Measurements from ENCODE around the gene ALDH1A3.

The ALDH1A3 gene

GRCh38 chr15:100885116-100885515 is 5.5 kb downstream of the ALDH1A3 start:
- no peak for DNase-seq

DNA sequence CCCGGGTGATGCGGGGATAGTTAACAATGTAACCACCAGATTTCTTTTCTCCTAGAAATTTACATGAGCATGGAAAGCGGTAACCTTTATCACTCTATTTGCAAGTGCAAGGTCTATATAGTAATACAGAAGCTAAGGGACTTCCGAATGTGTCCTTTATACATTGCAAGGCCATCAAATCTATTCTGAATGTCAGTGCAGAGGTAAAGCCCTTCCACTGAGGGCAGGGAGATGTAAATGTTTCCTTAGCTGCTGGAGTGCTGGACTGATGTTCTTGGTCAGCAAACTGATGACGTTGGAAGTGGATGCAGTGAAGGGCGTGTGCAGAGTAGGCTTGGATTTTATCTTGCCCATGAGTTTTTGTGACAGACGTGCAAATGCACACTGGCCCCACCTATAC is 6.2 kb downstream of the ALDH1A3 start:
- DNase-seq: no peak

- no peak for DNase-seq
Measured at GRCh38 chr15:100887211-100887913, 7.7 kb downstream of the ALDH1A3 start.

DNA sequence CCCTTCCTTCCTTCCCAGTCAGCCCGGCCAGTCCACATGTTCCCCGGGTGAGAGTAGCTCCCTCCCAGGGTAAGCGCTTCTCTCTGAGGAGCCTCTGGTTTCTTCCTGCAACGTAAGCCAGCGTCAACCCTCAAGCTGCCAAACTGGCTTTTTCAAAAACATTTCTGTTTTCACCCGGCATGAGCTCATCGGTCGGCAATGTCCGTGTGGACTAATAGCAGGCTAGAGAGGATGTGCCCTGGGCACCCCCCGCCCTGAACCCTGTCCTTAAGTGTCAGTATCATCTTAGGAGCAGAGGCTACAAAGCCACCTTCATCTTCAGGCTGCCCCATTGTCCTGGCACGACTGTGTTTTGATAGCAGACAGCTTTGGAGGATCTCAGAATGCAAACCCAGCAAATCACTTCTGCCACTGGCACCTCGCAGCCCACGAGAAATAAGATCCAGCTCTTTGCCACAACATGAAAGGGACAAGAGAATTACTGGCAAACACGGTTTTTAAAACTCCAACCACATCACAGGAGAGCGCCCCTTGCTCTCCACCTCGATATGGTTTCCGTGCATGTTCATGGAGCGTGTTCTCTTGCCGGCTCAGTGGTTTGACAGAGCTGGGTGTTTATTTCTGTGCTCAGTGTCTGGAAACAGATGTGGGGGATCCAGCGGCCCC is 9.9 kb downstream of the ALDH1A3 start:
- no peak for DNase-seq

GRCh38 chr15:100890051-100890720 is 10.6 kb downstream of the ALDH1A3 start:
- DNase-seq: no peak

DNA sequence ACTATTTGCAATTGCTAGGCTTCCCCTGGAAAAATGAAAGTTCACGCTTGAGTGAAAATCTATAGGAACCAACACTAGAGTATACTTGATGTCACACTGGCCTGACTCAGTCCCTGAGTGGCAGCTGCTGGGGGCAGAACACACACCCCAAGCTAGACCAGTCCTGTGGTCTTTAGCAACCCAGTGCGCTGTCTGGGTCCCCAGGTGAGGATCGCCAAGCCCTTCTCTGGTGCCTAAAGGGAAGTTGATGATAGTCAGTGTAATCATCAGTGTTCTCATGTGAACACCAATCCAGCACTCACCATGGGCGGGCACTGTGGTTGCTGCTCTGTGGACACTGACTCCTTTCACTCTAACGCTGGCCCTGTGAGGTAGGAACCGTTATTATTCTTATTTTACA is 11.2 kb downstream of the ALDH1A3 start:
- no peak for DNase-seq

GRCh38 chr15:100891307-100892012 is 11.8 kb downstream of the ALDH1A3 start:
- no peak for DNase-seq

GRCh38 chr15:100892013-100892355 is 12.4 kb downstream of the ALDH1A3 start:
- no peak for DNase-seq

GRCh38 chr15:100893261-100893963 is 13.8 kb downstream of the ALDH1A3 start:
- no peak for DNase-seq

GRCh38 chr15:100893964-100894295 is 14.3 kb downstream of the ALDH1A3 start:
- no peak for DNase-seq

DNA sequence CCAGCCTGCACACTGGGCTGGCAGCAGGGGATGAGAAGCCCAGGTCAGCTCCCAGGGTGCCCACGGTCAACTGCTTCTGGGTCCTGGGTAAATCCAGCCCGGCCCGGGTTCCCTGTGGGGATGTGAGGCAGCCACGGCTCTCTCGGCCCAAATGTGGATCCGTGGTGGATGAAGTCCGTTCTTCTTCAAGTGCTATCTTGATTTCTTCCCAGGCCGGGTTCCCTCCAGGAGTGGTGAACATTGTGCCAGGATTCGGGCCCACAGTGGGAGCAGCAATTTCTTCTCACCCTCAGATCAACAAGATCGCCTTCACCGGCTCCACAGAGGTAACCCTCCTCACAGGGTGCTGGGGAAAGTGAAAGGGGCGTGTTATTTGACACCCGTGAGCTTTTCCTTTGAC is 16.1 kb downstream of the ALDH1A3 start:
- DNase-seq: no peak

DNA sequence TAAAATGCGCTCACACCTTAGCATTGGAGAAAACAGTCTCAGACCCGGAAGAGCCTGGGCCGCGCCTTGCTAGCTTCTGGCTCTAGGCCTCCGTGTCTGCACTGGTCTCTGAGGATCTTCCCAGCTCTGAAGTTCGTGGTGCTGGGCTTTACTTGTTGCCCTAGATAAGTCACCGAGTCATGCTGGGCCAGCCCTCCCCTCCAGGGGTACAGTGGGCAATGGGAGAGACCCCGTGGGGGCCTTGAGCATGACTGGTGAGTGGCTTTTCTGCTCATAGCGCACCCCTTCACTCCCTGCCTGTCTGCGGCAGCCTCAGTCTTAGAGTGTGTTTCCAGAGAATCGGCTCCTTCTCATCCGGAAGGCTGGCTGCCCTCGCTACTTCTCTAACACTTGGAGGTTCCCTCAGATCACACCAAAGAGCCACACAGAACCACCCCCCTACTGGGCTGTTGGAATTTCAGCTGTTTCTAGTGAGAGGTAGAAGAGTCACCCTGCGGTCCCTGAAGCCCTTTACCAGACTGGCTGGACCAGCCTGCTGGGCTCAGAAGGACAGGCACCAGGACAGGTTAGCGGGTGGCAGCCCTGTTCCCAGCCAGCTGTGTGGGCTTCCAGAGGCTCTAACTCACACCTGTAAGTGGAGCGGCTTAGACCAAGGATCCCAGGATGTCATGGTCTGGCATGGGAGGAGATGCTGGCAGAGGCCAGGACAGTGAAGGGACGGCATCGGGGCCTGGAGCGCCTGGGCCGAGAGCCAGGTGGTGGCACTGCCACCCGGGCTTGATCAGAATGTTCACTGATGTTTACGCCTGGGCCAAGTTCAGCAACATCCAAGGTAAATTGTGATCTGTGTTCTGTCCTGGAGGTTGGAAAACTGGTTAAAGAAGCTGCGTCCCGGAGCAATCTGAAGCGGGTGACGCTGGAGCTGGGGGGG is 17.9 kb downstream of the ALDH1A3 start:
- DNase-seq: no peak

- no peak for DNase-seq
Measured at GRCh38 chr15:100898152-100898490, 18.5 kb downstream of the ALDH1A3 start.

GRCh38 chr15:100898661-100899462 is 19.2 kb downstream of the ALDH1A3 start:
- no peak for DNase-seq

- no peak for DNase-seq
Measured at GRCh38 chr15:100899601-100900000, 20.0 kb downstream of the ALDH1A3 start.

DNA sequence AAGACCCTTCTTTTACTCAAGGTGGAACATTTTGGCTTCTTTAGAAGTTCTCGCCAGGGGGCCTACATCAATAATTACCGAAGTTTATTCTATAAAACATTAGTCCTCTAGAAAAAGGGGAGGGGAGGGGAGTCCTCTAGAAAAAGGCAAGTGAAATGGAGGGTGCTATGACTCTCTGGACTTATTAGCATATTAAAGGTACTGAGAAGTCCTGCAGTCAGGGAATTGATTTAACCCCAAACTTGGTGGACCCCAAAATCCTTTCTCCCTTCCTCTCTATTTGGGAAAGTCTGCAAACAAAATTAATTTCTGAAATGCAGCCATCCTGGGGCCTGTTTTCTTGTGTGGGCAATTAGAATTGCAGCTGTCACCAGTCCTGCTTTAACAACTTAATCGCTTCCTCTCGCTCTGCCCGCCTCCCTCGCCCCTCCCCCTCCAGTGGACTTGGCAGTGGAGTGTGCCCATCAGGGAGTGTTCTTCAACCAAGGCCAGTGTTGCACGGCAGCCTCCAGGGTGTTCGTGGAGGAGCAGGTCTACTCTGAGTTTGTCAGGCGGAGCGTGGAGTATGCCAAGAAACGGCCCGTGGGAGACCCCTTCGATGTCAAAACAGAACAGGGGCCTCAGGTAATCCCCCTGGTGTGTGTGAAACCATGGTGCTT is 20.6 kb downstream of the ALDH1A3 start:
- no peak for DNase-seq

- no peak for DNase-seq
Measured at GRCh38 chr15:100900795-100901169, 21.2 kb downstream of the ALDH1A3 start.

DNA sequence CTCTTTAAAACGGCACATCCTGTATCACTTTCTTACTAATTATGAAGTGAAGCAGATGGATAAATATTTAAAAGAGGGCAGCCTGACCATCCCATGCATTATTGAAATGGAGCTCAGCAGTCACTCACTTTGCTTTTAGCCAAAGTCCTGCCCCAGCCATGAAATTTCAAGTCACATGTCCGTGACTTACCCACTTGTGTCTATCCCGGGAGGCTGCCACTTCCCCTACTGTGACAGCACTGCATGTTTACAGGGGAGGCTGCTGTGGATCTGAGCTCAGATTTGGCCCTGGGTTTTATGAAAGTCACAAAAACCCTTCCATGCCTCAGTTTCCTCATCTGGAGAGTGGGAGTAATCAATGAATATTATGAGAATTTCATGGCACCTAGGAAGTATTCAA is 21.7 kb downstream of the ALDH1A3 start:
- DNase-seq: no peak

DNA sequence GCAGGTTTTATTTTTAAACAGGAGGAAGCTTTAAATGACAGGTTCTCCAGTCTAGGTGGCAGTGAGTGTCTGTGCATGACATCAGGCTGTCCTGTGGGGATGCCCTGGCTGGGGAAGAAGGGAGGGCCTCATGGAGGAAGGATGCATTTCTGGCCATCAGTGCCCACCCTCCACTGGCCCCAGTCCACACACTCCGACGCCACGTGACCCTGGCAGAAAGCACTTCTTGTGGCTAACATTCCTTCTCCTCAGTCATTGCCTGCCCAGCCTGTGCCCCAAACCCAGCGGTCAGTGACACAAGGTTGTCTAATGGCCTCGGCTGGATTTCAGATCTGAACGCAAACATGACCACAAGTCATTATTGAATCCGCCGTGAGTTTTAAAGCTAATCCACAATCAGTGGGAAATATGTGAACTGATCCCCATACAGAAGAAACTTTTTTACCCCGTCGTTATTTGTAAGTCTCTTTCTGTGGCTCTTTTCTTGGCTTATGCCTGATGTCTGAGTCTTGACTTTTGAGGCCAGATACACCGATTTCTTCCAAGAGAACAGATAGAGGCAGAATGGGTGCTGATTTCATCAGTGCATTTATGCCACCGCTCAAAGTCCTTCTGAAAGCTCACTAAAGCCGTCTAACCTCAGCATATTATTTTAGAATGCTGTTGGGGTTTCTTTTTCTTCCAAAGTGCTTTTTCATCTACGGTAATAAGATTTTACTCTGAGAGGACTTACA is 22.2 kb downstream of the ALDH1A3 start:
- DNase-seq: no peak
